HG02588 (cell line): ENCODE data around the gene LILRA2.
"Not testable (repeated sequence)": the region's sequence is repeated elsewhere in the genome, so short reads cannot be mapped to it uniquely, and the experiment has no call there.

ENCODE experiments used
- ATAC-seq: cut with Tn5 transposase; IDR thresholded peaks from one replicate; pipeline ENCODE4 v1.9.1; 2021; ENCODE audit warnings: mild to moderate bottlenecking, moderate library complexity; ENCODE audit not compliant: unreplicated experiment

The LILRA2 gene

GRCh38 chr19:54570316-54570715, 3.3 kb upstream of the LILRA2 start:
- no peak for ATAC-seq

GRCh38 chr19:54571715-54572615, 1.6 kb upstream of the LILRA2 start:
- ATAC-seq: not testable (repeated sequence)

GRCh38 chr19:54572696-54573311, 786 bp upstream of the LILRA2 start:
- ATAC-seq: no peak

- no peak for ATAC-seq
Observed at GRCh38 chr19:54574051-54574450, 461 bp downstream of the LILRA2 start.

DNA sequence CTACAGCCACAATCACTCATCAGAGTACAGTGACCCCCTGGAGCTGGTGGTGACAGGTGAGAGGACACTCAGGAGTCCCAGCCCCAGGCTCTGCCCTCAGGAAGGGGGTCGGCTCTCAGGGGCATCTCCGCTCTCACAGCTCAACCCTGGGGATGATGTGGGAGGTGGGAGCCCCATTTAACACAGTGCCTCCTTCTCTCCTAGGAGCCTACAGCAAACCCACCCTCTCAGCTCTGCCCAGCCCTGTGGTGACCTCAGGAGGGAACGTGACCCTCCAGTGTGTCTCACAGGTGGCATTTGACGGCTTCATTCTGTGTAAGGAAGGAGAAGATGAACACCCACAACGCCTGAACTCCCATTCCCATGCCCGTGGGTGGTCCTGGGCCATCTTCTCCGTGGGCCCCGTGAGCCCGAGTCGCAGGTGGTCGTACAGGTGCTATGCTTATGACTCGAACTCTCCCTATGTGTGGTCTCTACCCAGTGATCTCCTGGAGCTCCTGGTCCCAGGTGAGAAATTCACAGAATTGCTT, 1.0 kb downstream of the LILRA2 start:
- ATAC-seq: no peak

DNA sequence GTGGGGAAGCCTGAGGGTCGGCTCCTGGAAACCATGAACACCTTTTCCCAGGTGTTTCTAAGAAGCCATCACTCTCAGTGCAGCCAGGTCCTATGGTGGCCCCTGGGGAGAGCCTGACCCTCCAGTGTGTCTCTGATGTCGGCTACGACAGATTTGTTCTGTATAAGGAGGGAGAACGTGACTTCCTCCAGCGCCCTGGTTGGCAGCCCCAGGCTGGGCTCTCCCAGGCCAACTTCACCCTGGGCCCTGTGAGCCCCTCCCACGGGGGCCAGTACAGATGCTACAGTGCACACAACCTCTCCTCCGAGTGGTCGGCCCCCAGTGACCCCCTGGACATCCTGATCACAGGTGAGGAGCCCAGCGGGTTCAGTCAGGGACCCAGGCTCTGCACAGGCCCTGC, 1.6 kb downstream of the LILRA2 start:
- not testable (repeated sequence) for ATAC-seq

DNA sequence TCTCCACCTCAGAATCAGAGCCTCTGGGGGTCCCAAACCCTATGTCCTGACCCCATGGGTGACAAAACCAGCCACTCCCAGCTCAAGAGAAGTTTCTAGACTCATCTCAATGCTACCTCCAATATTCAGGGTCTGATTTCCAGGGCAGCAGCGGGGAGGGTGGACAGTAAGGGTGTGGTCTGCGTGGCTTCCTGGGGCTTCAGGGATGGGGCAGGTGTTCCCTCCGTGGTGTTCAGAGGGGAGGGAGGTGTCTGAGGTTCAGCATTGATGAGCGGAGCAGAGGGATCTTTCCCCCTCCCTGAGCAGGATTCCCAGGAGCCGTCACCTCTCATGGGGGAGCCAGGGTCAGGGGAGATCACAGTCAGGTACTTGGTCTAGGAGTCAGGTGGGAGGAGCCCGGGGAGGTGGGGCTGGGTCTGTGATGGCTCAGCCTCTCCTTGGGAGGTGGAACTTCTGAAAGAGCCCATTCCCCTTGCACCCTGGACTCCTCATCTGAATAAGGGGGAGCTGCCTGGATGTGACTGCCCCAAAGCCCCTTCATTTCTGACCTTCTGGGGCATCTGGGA, 2.9 kb downstream of the LILRA2 start:
- no peak for ATAC-seq

DNA sequence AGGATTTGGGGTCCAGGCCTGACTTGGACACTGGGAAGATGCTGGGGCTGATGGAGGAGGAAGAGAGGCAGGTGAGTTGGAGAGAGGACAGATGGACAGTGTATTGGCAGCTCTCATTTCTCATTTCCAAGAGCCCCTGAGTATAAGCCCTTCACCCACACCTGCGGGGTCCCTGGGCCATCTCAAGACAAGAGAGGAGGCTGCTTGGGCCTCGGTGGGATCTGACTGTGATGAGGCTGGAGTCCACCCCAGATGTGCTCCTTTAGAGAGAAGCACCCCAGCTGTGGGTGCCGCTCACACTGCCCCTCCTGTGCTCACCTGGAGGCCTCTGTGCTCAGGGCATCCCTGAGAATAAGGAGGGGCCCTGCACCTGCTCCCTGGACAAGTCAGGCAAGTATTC, 3.7 kb downstream of the LILRA2 start:
- ATAC-seq: no peak

- not testable (repeated sequence) for ATAC-seq
Observed at GRCh38 chr19:54578268-54578667, 4.7 kb downstream of the LILRA2 start.

GRCh38 chr19:54586397-54586796, 12.8 kb downstream of the LILRA2 start:
- no peak for ATAC-seq

- no peak for ATAC-seq
Observed at GRCh38 chr19:54587026-54587425, 13.4 kb downstream of the LILRA2 start.

DNA sequence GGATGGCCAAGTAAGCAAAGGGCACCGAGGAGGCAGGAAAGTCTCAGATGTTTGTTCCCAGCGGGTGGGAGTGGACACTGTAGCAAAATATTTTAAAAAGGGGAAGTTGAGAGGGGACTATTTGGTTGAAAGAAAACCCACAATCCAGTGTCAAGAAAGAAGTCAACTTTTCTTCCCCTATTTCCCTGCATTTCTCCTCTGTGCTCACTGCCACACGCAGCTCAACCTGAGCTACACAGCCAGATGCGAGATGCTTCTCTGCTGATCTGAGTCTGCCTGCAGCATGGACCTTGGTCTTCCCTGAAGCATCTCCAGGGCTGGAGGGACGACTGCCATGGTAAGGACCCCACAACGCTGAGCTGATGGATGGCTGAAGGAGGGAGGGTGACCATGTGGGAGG, 19.9 kb downstream of the LILRA2 start, which contains the start of gene LILRA1:
Gene LILRA1 (plus strand): TSS at position 188 of the 400 bp plus-strand sequence. CDS start 613 bp downstream, outside the sequence.
- not testable (repeated sequence) for ATAC-seq

DNA sequence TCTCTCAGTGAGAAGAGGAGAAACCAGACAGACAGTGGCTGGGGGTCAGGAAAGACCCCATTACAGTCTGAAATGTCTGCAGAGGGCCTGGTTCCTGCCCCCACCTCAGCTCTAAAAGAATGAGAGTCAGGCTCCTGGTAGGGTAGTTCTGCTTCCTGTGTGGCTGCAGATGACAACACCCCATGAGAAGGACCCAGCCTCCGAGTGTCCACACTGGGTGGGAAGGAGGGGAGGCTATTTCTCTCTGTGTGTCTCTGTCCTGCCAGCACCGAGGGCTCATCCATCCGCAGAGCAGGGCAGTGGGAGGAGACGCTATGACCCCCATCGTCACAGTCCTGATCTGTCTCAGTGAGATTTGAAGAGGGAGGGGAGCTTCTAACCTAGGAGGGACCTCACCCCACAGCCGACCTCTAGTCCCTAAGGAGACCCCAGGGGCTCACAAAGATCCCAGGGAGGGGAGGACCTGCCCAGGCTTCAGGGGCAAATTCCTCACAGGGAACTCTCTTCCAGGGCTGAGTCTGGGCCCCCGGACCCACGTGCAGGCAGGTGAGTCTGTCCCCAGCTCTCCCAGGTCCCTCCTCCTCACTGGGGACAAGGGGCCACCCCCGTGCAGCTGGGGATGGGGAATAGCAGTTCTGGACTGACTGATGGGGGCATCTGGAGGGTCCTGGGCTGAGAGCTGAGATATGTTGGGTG, 20.5 kb downstream of the LILRA2 start:
- ATAC-seq: not testable (repeated sequence)

GRCh38 chr19:54594737-54595136, 21.1 kb downstream of the LILRA2 start:
- ATAC-seq: no peak

- not testable (repeated sequence) for ATAC-seq
Observed at GRCh38 chr19:54595680-54596436, 22.3 kb downstream of the LILRA2 start.

- ATAC-seq: no peak
Observed at GRCh38 chr19:54600212-54600611, 26.6 kb downstream of the LILRA2 start.

GRCh38 chr19:54606230-54606629, 32.6 kb downstream of the LILRA2 start:
- no peak for ATAC-seq

GRCh38 chr19:54606891-54607784, 33.5 kb downstream of the LILRA2 start:
- ATAC-seq: peak; percentile 75

GRCh38 chr19:54607785-54608150, 34.2 kb downstream of the LILRA2 start:
- no peak for ATAC-seq
